ENCODE measurements around the gene KRTAP3-3.

DNA sequence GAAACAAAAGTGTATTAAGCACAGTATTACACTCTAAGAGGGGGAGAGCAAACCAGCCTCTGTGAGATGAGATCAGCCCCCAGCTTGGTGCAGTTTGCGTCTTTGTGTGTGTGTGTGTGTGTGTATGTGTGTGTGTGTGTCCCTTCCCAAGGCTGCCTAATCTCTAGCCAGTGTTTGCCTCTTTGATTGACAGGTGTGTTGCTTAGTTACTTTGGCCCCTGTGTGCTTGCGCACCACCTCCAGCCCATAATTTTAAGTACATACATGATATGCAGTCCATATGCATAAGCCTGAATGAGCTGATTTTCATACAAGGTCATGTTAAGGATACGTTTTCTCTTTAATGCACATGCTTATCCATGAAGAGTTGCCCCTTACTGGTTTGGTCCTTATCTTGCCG lies 7.8 kb upstream of the KRTAP3-3 start:
- TF ChIP-seq CTCF (IDR thresholded peaks at IDR 0.05; ENCODE audit: borderline replicate concordance, extremely low read depth, low read length, poor library complexity, severe bottlenecking): no peak
- no peak for TF ChIP-seq EZH2 (IDR thresholded peaks at IDR 0.05; ENCODE audit: borderline replicate concordance, low read depth, low read length, severe bottlenecking)
